Measurements from ENCODE around the gene NPHP4. TPM values are rescaled to one million over a fixed set of nuclear protein-coding genes. Genes with fewer than 3 reads are reported as not detected.

Gene NPHP4
- polyA plus RNA-seq, 1 donor (not counting 4 experiments of a cell fraction or from before 2014, with no cell fraction given): 3.7 TPM

DNA sequence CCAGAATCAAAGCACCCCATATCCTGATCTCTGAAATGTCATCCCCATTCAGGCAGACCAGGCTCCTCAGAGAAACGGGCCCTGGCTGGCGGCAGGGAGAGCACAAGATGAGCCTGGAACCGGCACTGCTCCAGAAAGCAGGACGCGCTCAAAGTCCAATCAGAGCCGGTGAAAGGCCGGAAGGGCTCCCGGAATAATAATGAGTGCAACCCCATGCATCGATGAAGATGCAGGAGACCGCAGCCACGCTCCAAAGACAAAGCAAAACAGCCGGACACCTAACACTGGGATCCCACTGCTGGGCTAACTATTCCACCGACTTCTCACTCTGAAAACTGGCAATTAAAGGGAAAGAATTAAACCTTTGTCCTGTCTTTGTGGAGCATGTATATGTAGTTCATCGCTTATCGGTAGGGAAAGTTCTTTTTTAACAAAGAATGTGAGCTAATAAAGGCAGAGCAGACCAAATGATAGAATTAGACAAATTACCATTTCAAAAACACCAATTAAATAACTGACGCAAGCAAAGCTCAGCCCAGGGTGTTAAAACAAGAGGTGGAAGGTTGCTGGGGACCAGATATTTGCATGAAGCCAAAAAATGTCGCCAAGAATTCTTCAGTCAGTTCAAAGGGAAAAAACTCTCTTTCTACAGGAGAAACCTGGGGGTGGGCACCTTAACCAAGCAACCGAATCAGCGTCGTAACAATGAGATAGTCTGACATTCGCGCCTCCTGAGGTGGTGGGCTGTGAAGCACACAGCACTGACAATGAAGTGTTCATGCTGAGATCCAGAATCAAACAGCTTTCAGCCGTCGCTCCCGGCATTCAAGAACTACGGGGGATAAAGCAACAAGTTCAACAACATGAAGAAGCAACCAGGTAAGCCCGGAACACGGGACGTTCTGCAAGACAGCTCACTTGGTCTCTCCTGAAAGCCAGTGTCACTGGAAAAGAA, 95.2 kb downstream of the NPHP4 start:
- H3K9me3 ChIP-seq (ENCODE audit: control insufficient read depth, low read depth, low read length): no peaks in the 10 kb centered on the region
- no peak for DNase-seq (ENCODE audit: low read depth, low spot score)
- H3K4me3 ChIP-seq (ENCODE audit: control insufficient read depth in 2 of 3, extremely low read depth in 1 of 3, insufficient read depth in 2 of 3, low read depth in 1 of 3, low read length in 3 of 3): no peak overlapping the region
- FAIRE-seq: no peak
- H3K9me1 ChIP-seq (ENCODE audit: control insufficient read depth, extremely low read depth, insufficient read depth, low read length): no peaks in the 10 kb centered on the region
- no peaks in the 10 kb centered on the region for H3K27me3 ChIP-seq (ENCODE audit: control insufficient read depth, extremely low read depth, insufficient read depth, low read length)
- no peak overlapping the region for H3K4me2 ChIP-seq (ENCODE audit: control insufficient read depth, extremely low read depth, insufficient read depth, low read depth, low read length)
- H2AFZ ChIP-seq (ENCODE audit: control insufficient read depth, low read length): no peak overlapping the region
- dilution Hi-C loops (cut with MboI; ENCODE audit: extremely low pct_ligation_motif_present, low sequenced_read_pairs): no loop called here
- peaks cover 0 to 1% of the 10 kb centered on the region in 2 experiments for H3K36me3 ChIP-seq (ENCODE audit: control insufficient read depth in 2 of 2, extremely low read depth in 1 of 2, insufficient read depth in 2 of 2, low read length in 2 of 2)
- no peak overlapping the region for H3K27ac ChIP-seq (ENCODE audit: control insufficient read depth, insufficient read depth, low read length)
- no peaks in the 10 kb centered on the region for H4K20me1 ChIP-seq (ENCODE audit: control insufficient read depth, extremely low read depth, insufficient read depth, low read length)
- no peak overlapping the region for H3K9ac ChIP-seq (ENCODE audit: control insufficient read depth, extremely low read depth, insufficient read depth, low read length)
- no peak for TF ChIP-seq CTCF (optimal IDR thresholded peaks at IDR 0.05 in 1 of 3, IDR thresholded peaks at IDR 0.05 in 1 of 3, conservative IDR thresholded peaks at IDR 0.05 in 1 of 3; ENCODE audit: extremely low read depth in 1 of 3, insufficient read depth in 2 of 3, low read length in 3 of 3)
- no peak for TF ChIP-seq EZH2 (IDR thresholded peaks at IDR 0.05; ENCODE audit: low read length)
- H3K79me2 ChIP-seq (ENCODE audit: control insufficient read depth, insufficient read depth, low read length): no peaks in the 10 kb centered on the region
- H3K4me1 ChIP-seq (ENCODE audit: control insufficient read depth, extremely low read depth, insufficient read depth, low read length): peaks cover 15% of the 10 kb centered on the region

DNA sequence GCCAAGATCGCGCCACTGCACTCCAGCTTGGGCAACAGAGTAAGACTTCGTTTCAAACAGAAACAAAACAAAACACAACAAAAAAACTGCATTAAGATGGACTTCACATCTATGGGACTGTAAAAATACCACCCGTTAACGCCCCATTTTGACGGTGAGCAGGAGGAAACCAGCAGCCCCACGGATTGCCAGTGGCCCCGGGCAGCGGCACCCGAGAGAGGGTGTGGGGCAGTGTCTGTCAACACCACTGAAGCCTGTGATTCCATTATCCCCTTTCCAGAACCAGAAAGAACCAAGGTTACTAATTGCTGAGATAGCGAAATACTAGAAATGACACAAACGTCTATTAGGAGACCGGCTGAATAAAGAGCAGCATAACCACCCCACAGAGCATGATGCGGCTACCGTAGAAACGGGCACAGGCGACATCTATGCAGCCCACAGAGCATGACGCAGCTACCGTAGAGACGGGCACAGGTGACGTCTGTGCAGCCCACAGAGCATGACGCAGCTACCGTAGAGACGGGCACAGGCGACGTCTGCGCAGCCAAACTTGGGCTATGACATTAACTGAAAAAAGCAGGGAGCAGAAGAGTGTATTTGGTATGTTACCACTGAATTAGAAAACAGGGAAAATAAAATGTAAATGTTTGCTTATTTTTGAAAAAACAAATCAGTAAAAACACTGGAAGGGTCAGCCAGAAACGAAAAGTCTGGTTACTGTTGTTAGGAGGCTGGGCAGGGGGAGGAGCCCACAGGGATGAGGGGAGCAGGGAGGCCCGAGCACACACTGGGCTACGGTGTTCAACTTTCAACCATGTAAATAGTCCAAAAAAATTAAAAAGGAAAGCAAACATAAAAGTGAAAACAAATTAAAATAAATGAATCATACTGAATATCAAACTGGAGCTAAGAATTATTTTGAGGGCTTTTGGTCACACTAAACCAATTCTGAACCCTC, 96.5 kb downstream of the NPHP4 start:
- FAIRE-seq (no peak), DNase-seq (ENCODE audit: low read depth, low spot score) (no peak)
- dilution Hi-C loops (cut with MboI; ENCODE audit: extremely low pct_ligation_motif_present, low sequenced_read_pairs): no loop called here
- no peak overlapping the region for H3K4me3 ChIP-seq (ENCODE audit: control insufficient read depth in 2 of 3, extremely low read depth in 1 of 3, insufficient read depth in 2 of 3, low read depth in 1 of 3, low read length in 3 of 3)
- no peaks in the 10 kb centered on the region for H3K9me1 ChIP-seq (ENCODE audit: control insufficient read depth, extremely low read depth, insufficient read depth, low read length)
- no peaks in the 10 kb centered on the region for H3K9me3 ChIP-seq (ENCODE audit: control insufficient read depth, low read depth, low read length)
- H3K27ac ChIP-seq (ENCODE audit: control insufficient read depth, insufficient read depth, low read length): no peak overlapping the region
- H3K36me3 ChIP-seq (ENCODE audit: control insufficient read depth in 2 of 2, extremely low read depth in 1 of 2, insufficient read depth in 2 of 2, low read length in 2 of 2): peaks cover 0 to 3% of the 10 kb centered on the region in 2 experiments
- no peak overlapping the region for H3K9ac ChIP-seq (ENCODE audit: control insufficient read depth, extremely low read depth, insufficient read depth, low read length)
- no peaks in the 10 kb centered on the region for H3K79me2 ChIP-seq (ENCODE audit: control insufficient read depth, insufficient read depth, low read length)
- TF ChIP-seq CTCF (optimal IDR thresholded peaks at IDR 0.05 in 1 of 3, IDR thresholded peaks at IDR 0.05 in 1 of 3, conservative IDR thresholded peaks at IDR 0.05 in 1 of 3; ENCODE audit: extremely low read depth in 1 of 3, insufficient read depth in 2 of 3, low read length in 3 of 3) (no peak), EZH2 (IDR thresholded peaks at IDR 0.05; ENCODE audit: low read length) (no peak)
- H3K27me3 ChIP-seq (ENCODE audit: control insufficient read depth, extremely low read depth, insufficient read depth, low read length): no peaks in the 10 kb centered on the region
- no peaks in the 10 kb centered on the region for H4K20me1 ChIP-seq (ENCODE audit: control insufficient read depth, extremely low read depth, insufficient read depth, low read length)
- no peak overlapping the region for H3K4me2 ChIP-seq (ENCODE audit: control insufficient read depth, extremely low read depth, insufficient read depth, low read depth, low read length)
- H3K4me1 ChIP-seq (ENCODE audit: control insufficient read depth, extremely low read depth, insufficient read depth, low read length): peaks cover 2% of the 10 kb centered on the region
- no peak overlapping the region for H2AFZ ChIP-seq (ENCODE audit: control insufficient read depth, low read length)
